ENCODE data around the gene CCR7. TPM values are rescaled to one million over a fixed set of nuclear protein-coding genes. Genes with fewer than 3 reads are reported as not detected.

Gene CCR7
- total RNA-seq, 1 donor from 2014 or later: 166 TPM

- peaks cover 13% of the 10 kb centered on the region for H3K36me3 Mint-ChIP-seq (ENCODE audit: low read depth)
Measured at GRCh38 chr17:40539711-40540411, 25.4 kb downstream of the CCR7 start.

GRCh38 chr17:40538936-40539705 lies 26.2 kb downstream of the CCR7 start:
- peaks cover 13% of the 10 kb centered on the region for H3K36me3 Mint-ChIP-seq (ENCODE audit: low read depth)
- H3K4me1 Mint-ChIP-seq (ENCODE audit: low read depth): peaks cover 89% of the 10 kb centered on the region
- intact Hi-C loops (cut with micrococcal nuclease): loop anchor here (10.0 kb wide), 1 partner anchor 324 kb away; the partner anchor contains the start of gene WIPF2
- DNase-seq (ENCODE audit: low spot score): no peak
- no peaks in the 10 kb centered on the region for H3K9me3 Mint-ChIP-seq
- no peaks in the 10 kb centered on the region for H3K27me3 Mint-ChIP-seq (ENCODE audit: insufficient read depth)
- H3K27ac Mint-ChIP-seq: peak overlapping the region; percentile 47
- peak overlapping the region; percentile 5 for H3K4me3 Mint-ChIP-seq

More at GRCh38 chr17:40539711-40540411, 25.4 kb downstream of the CCR7 start:
- peak overlapping the region; percentile 88 for H3K27ac Mint-ChIP-seq
- no peaks in the 10 kb centered on the region for H3K27me3 Mint-ChIP-seq (ENCODE audit: insufficient read depth)
- intact Hi-C loops (cut with micrococcal nuclease): loop anchor here (2.0 to 10.0 kb wide), 5 partner anchors 59 to 1127 kb away; partner anchors contain the start of genes CDC6 and WIPF2
- H3K9me3 Mint-ChIP-seq: no peaks in the 10 kb centered on the region
- DNase-seq (ENCODE audit: low spot score): no peak
- H3K4me1 Mint-ChIP-seq (ENCODE audit: low read depth): peaks cover 83% of the 10 kb centered on the region
- H3K4me3 Mint-ChIP-seq: peak overlapping the region; percentile 61

GRCh38 chr17:40538019-40538935 lies 27.0 kb downstream of the CCR7 start:
- intact Hi-C loops (cut with micrococcal nuclease): loop anchor here (10.0 kb wide), 1 partner anchor 323 kb away; the partner anchor contains the start of gene WIPF2

GRCh38 chr17:40536295-40537171 lies 28.7 kb downstream of the CCR7 start:
- Mint-ChIP-seq H3K36me3 (ENCODE audit: low read depth) (peaks cover 19% of the 10 kb centered on the region), H3K4me1 (ENCODE audit: low read depth) (peaks cover 94% of the 10 kb centered on the region), H3K27me3 (ENCODE audit: insufficient read depth) (no peaks in the 10 kb centered on the region), H3K4me3 (peak overlapping the region; percentile 1), H3K9me3 (no peaks in the 10 kb centered on the region), H3K27ac (peak overlapping the region; percentile 56)
- intact Hi-C loops (cut with micrococcal nuclease): loop anchor here (10.0 kb wide), 1 partner anchor 322 kb away; the partner anchor contains the start of gene WIPF2
- DNase-seq (ENCODE audit: low spot score): no peak

More at GRCh38 chr17:40538019-40538935, 27.0 kb downstream of the CCR7 start:
- Mint-ChIP-seq H3K4me3 (no peak overlapping the region), H3K9me3 (no peaks in the 10 kb centered on the region), H3K4me1 (ENCODE audit: low read depth) (peaks cover 94% of the 10 kb centered on the region), H3K36me3 (ENCODE audit: low read depth) (peaks cover 16% of the 10 kb centered on the region), H3K27me3 (ENCODE audit: insufficient read depth) (no peaks in the 10 kb centered on the region), H3K27ac (peak overlapping the region; percentile 42)
- no peak for DNase-seq (ENCODE audit: low spot score)

- H3K9me3 Mint-ChIP-seq: no peaks in the 10 kb centered on the region
- intact Hi-C loops (cut with micrococcal nuclease): loop anchor here (10.0 kb wide), 1 partner anchor 321 kb away; the partner anchor contains the start of gene WIPF2
- peaks cover 19% of the 10 kb centered on the region for H3K36me3 Mint-ChIP-seq (ENCODE audit: low read depth)
- H3K27ac Mint-ChIP-seq: peak overlapping the region; percentile 56
- peak overlapping the region; percentile 1 for H3K4me3 Mint-ChIP-seq
- no peak for DNase-seq (ENCODE audit: low spot score)
- no peaks in the 10 kb centered on the region for H3K27me3 Mint-ChIP-seq (ENCODE audit: insufficient read depth)
- peaks cover 94% of the 10 kb centered on the region for H3K4me1 Mint-ChIP-seq (ENCODE audit: low read depth)
Measured at GRCh38 chr17:40535924-40536294, 29.4 kb downstream of the CCR7 start.

- DNase-seq (ENCODE audit: low spot score): no peak
- H3K36me3 Mint-ChIP-seq (ENCODE audit: low read depth): peaks cover 19% of the 10 kb centered on the region
- H3K9me3 Mint-ChIP-seq: no peaks in the 10 kb centered on the region
- peak overlapping the region; percentile 37 for H3K27ac Mint-ChIP-seq
- H3K4me1 Mint-ChIP-seq (ENCODE audit: low read depth): peaks cover 94% of the 10 kb centered on the region
- H3K4me3 Mint-ChIP-seq: no peak overlapping the region
- intact Hi-C loops (cut with micrococcal nuclease): loop anchor here (10.0 kb wide), 1 partner anchor 321 kb away; the partner anchor contains the start of gene WIPF2
- no peaks in the 10 kb centered on the region for H3K27me3 Mint-ChIP-seq (ENCODE audit: insufficient read depth)
Measured at GRCh38 chr17:40535438-40535837, 29.8 kb downstream of the CCR7 start.

GRCh38 chr17:40534371-40535189 lies 30.7 kb downstream of the CCR7 start:
- intact Hi-C loops (cut with micrococcal nuclease): loop anchor here (10.0 kb wide), 1 partner anchor 320 kb away; the partner anchor contains the start of gene WIPF2
- peaks cover 93% of the 10 kb centered on the region for H3K4me1 Mint-ChIP-seq (ENCODE audit: low read depth)
- H3K4me3 Mint-ChIP-seq: peak overlapping the region; percentile 7
- no peaks in the 10 kb centered on the region for H3K27me3 Mint-ChIP-seq (ENCODE audit: insufficient read depth)
- no peaks in the 10 kb centered on the region for H3K9me3 Mint-ChIP-seq
- DNase-seq (ENCODE audit: low spot score): no peak
- H3K27ac Mint-ChIP-seq: peak overlapping the region; percentile 93
- peaks cover 23% of the 10 kb centered on the region for H3K36me3 Mint-ChIP-seq (ENCODE audit: low read depth)

GRCh38 chr17:40533896-40534295 lies 31.4 kb downstream of the CCR7 start:
- Mint-ChIP-seq H3K9me3 (no peaks in the 10 kb centered on the region), H3K27ac (peak overlapping the region; percentile 93), H3K27me3 (ENCODE audit: insufficient read depth) (no peaks in the 10 kb centered on the region), H3K36me3 (ENCODE audit: low read depth) (peaks cover 20% of the 10 kb centered on the region), H3K4me3 (peak overlapping the region; percentile 82), H3K4me1 (ENCODE audit: low read depth) (peaks cover 90% of the 10 kb centered on the region)
- intact Hi-C loops (cut with micrococcal nuclease): loop anchor here (1.0 to 10.0 kb wide), 8 partner anchors 7 to 319 kb away; partner anchors contain the start of genes TOP2A and WIPF2
- no peak for DNase-seq (ENCODE audit: low spot score)

GRCh38 chr17:40532520-40533253 lies 32.6 kb downstream of the CCR7 start:
- intact Hi-C loops (cut with micrococcal nuclease): loop anchor here (1.0 to 10.0 kb wide), 8 partner anchors 9 to 318 kb away; partner anchors contain the start of genes TOP2A and WIPF2
- Mint-ChIP-seq H3K9me3 (no peaks in the 10 kb centered on the region), H3K27ac (peak overlapping the region; percentile 93), H3K36me3 (ENCODE audit: low read depth) (peaks cover 21% of the 10 kb centered on the region), H3K27me3 (ENCODE audit: insufficient read depth) (no peaks in the 10 kb centered on the region), H3K4me1 (ENCODE audit: low read depth) (peaks cover 90% of the 10 kb centered on the region), H3K4me3 (peak overlapping the region; percentile 82)
- DNase-seq (ENCODE audit: low spot score): no peak

All from activated T-helper 1 cell treated with anti-CD3 and anti-CD28 coated beads, Interleukin-12 subunit alpha, Interleukin-12 subunit beta, Interleukin-2, Interleukin-4 antibody, amounts not matched to agents 30 ng/mL and 10 ng/mL and 1 ng/mL, durations not matched to agents 14 hours and 24 hours and 36 hours (primary cell).